HEK293T (cell line): ENCODE data around the gene CFAP43.

Experiments
- ARNT ChIP-seq: fragments of 450-650 bp; IDR thresholded peaks from 2 replicates; pipeline ENCODE4 v1.6.1; 2017; ENCODE audit warnings: mild to moderate bottlenecking
- CTBP1 ChIP-seq: fragments of 450-650 bp; IDR thresholded peaks from 2 replicates; pipeline ENCODE4 v1.6.1; 2016; ENCODE audit warnings: borderline replicate concordance
- HDGF ChIP-seq: fragments of 450-650 bp; IDR thresholded peaks from 2 replicates; pipeline ENCODE4 v1.6.1; 2017; ENCODE audit warnings: antibody characterized with exemption, borderline replicate concordance
- TARDBP ChIP-seq: fragments of 450-650 bp; IDR thresholded peaks from 2 replicates; pipeline ENCODE4 v1.6.1; 2016

DNA sequence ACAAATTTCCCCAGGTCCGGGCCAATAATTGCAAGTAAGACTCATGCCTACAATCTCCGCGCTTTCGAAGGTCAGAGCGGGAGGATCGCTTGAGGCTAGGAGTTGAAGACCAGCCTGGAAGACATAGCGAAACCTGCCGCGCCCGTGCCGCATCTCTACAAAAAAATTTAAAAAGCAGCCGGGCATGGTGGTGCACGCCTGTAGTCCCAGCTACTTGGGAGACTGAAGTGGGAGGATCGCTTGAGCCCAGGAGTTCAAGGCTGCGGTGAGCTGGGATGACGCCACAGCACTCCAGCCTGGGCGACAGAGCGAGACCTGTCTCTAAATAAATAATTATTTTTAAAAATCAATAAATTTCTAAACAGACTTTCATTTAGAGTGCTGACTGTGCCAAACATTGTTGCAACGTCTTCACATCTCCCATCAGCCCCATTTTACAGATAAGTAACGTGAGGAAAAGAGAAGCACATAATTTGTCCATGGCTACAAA is 494 bp upstream of the CFAP43 start:
- TF ChIP-seq CTBP1: no peak
- TF ChIP-seq TARDBP: no peak
- no peak for TF ChIP-seq HDGF
- no peak for TF ChIP-seq ARNT
